Measurements from ENCODE around the gene LPP. TPM values are rescaled to one million over a fixed set of nuclear protein-coding genes. Genes with fewer than 3 reads are reported as not detected.

LPP gene
- total RNA-seq, 1 donor from 2014 or later: 54.9 TPM

GRCh38 chr3:188832961-188833721 lies 679.2 kb downstream of the LPP start:
- intact Hi-C loops (cut with micrococcal nuclease): loop anchor here (5.0 kb wide), 1 partner anchor 209 kb away; no protein-coding TSS in a partner anchor

GRCh38 chr3:188834349-188834748 lies 680.4 kb downstream of the LPP start:
- intact Hi-C loops (cut with micrococcal nuclease): loop anchor here (1.0 to 5.0 kb wide), 2 partner anchors 208 to 314 kb away; no protein-coding TSS in a partner anchor

- intact Hi-C loops (cut with micrococcal nuclease): no loop called here
Measured at GRCh38 chr3:188839187-188839695, 685.3 kb downstream of the LPP start.

- intact Hi-C loops (cut with micrococcal nuclease): no loop called here
Measured at GRCh38 chr3:188840290-188840689, 686.3 kb downstream of the LPP start.

- intact Hi-C loops (cut with micrococcal nuclease): no loop called here
Measured at GRCh38 chr3:188841906-188842305, 687.9 kb downstream of the LPP start.

GRCh38 chr3:188842639-188843038 lies 688.7 kb downstream of the LPP start:
- intact Hi-C loops (cut with micrococcal nuclease): no loop called here

- intact Hi-C loops (cut with micrococcal nuclease): no loop called here
Measured at GRCh38 chr3:188844096-188844495, 690.1 kb downstream of the LPP start.

GRCh38 chr3:188845514-188845913 lies 691.6 kb downstream of the LPP start:
- intact Hi-C loops (cut with micrococcal nuclease): no loop called here

- intact Hi-C loops (cut with micrococcal nuclease): no loop called here
Measured at GRCh38 chr3:188848947-188849346, 695.0 kb downstream of the LPP start.

GRCh38 chr3:188853856-188854771 lies 700.2 kb downstream of the LPP start:
- intact Hi-C loops (cut with micrococcal nuclease): no loop called here

- intact Hi-C loops (cut with micrococcal nuclease): no loop called here
Measured at GRCh38 chr3:188854772-188855149, 700.8 kb downstream of the LPP start.

GRCh38 chr3:188855675-188856074 lies 701.7 kb downstream of the LPP start:
- intact Hi-C loops (cut with micrococcal nuclease): no loop called here

GRCh38 chr3:188860147-188860546 lies 706.2 kb downstream of the LPP start:
- intact Hi-C loops (cut with micrococcal nuclease): no loop called here

GRCh38 chr3:188861842-188862744 lies 708.1 kb downstream of the LPP start:
- intact Hi-C loops (cut with micrococcal nuclease): no loop called here

- intact Hi-C loops (cut with micrococcal nuclease): no loop called here
Measured at GRCh38 chr3:188863999-188864406, 710.0 kb downstream of the LPP start.

GRCh38 chr3:188867691-188868265 lies 713.8 kb downstream of the LPP start:
- intact Hi-C loops (cut with micrococcal nuclease): no loop called here

- intact Hi-C loops (cut with micrococcal nuclease): no loop called here
Measured at GRCh38 chr3:188868803-188869202, 714.8 kb downstream of the LPP start.

GRCh38 chr3:188869628-188870027 lies 715.7 kb downstream of the LPP start:
- intact Hi-C loops (cut with micrococcal nuclease): no loop called here

GRCh38 chr3:188870431-188870830 lies 716.5 kb downstream of the LPP start:
- intact Hi-C loops (cut with micrococcal nuclease): no loop called here

- intact Hi-C loops (cut with micrococcal nuclease): no loop called here
Measured at GRCh38 chr3:188874576-188874975, 720.6 kb downstream of the LPP start.

GRCh38 chr3:188875413-188875812 lies 721.5 kb downstream of the LPP start:
- intact Hi-C loops (cut with micrococcal nuclease): no loop called here
